NOMO-1 treated with DMSO at 0.1 percent for 48 hours (cell line): Measurements from ENCODE around the gene EDAR.

Experiments used
- DNase-seq: peaks from one replicate; lab custom pipeline; 2025; ENCODE audit not compliant: unreplicated experiment; lab: John Stamatoyannopoulos, UW

EDAR gene

GRCh38 chr2:108870069-108870644 is 118.9 kb downstream of the EDAR start:
- DNase-seq = no peak

- DNase-seq = no peak
Observed at GRCh38 chr2:108869542-108869941, 119.5 kb downstream of the EDAR start.

DNA sequence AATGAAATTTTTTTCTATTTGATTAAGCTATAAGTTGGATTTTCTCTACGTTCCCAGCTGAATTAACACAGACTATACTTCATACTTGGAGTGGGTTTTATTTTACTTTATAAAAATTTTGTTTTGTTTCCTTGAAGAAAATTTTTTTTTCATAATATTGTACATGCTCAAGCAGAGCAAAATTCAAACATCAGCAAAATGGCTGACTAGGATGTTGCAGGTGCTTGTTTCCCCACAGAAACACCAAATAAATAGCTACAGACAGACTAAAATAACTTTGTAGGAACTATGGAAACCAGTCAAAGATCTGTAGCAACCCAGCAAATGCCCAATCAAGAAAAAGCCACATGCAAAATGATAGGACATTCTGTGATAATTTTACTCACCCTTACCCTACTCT is 120.1 kb downstream of the EDAR start:
- DNase-seq = no peak

DNA sequence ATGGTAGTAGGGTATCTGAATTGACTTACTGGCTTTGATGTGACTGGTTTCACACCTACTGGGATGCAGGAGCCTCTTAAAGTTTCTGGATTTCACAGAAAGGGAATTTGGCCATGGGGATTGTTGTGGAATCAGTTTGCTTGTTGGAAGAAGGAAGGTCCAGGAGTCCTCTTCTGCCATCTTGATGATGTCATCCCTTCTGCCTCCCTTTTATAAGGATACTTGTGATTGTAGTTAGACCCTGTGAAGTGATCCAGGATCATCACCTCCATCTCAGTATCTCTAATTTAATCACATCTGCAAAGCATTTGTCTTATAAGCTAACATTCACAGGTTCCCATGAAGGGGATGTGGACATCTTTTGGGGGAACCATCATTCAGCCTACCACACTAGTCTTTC is 123.0 kb downstream of the EDAR start:
- no peak for DNase-seq

DNA sequence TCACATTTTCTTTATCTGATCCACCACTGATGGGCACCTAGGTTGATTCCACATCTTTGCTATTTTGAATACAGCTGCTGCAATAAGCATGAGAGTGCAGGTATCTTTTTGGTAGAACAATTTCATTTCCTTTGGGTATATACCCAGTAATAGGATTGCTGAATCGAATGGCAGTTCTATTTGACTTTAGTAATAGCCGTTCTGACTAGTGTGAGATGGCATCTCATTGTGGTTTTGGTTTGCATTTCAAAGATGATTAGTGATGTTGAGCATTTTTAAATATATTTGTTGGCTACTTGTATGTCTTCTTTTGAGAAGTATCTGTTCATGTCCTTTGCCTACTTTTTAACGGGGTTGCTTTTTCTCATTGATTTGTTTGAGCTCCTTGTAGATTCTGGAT is 130.1 kb downstream of the EDAR start:
- no peak for DNase-seq

DNA sequence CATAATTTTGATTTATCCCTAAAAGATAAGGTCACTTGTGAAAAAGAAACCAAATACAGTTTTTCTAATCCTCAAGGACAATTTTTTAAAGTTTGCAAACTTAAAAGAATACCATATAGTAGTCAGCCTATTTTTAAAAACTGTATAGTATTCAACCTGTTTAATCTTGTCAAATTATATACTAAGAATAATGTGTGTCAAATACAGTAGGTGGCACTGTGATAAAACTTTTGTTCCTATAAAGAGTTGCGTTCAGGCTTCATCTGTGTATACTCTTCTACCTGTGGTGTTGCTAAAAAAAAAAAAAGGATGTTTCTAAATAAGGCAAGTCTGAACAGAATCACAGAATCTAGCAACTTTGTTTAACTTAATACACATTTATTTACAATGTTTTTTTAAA is 133.8 kb downstream of the EDAR start:
- DNase-seq = peak; percentile 1

DNA sequence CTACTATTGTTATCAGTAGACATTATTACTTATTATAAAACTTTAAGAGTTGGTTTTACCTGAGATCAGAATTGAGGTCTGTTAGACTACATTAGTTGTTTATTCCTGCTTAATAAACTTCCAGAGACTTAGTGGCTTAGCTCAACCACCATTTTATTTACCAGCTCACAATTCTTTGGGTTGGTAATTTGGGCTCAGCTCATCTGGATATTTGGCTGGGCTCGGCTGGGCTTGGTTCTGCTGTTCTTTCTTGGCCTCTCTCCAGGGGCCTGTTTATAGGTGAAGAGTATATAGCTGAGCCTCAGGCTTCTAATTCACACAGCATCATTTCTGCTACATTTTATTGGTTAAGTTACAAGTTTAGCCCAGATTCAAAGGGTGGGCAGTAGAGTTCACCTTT is 134.5 kb downstream of the EDAR start:
- no peak for DNase-seq

GRCh38 chr2:108853421-108853820 is 135.6 kb downstream of the EDAR start:
- no peak for DNase-seq

- DNase-seq = no peak
Observed at GRCh38 chr2:108852375-108852774, 136.6 kb downstream of the EDAR start.

GRCh38 chr2:108847000-108847399 is 142.0 kb downstream of the EDAR start:
- no peak for DNase-seq

DNA sequence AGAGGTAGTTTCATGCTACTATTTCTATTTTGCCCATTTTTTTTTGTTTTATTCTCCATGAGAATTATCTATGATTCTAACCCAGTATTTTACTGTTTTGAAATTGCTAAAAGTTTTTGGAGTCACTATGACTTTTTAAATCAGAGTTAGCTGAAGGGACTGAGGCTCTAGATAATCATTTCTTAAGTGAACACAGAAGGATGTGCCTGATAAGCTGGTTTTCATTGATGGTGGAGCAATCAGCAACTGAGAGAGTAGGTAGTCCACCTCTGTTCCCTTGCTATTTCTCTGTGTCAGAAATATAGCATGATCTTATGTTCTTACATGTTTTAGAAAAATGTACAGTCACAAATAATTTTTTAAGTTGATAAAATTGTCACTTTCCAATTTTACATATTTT is 143.1 kb downstream of the EDAR start:
- DNase-seq = no peak
